WERI-Rb-1 (cell line): ENCODE measurements around the gene RNASE3.
"Not testable (repeated sequence)": the region's sequence is repeated elsewhere in the genome, so short reads cannot be mapped to it uniquely, and the experiment has no call there.

Experiments
- DNase-seq: peaks from one replicate; pipeline ENCODE4 v3.0.0-alpha.2; 2020
- H3K27ac ChIP-seq: fragments of 250-450 bp; sonication (Bioruptor Pico); 2 replicates; pipeline ENCODE4 v1.5.1; 2020; ENCODE audit warnings: mild to moderate bottlenecking, moderate library complexity
- H3K27me3 ChIP-seq: fragments of 250-450 bp; sonication (Bioruptor Pico); 2 replicates; pipeline ENCODE4 v1.5.1; 2021; ENCODE audit warnings: mild to moderate bottlenecking, low read depth, moderate library complexity; ENCODE audit not compliant: insufficient read depth, severe bottlenecking
- H3K36me3 ChIP-seq: fragments of 250-450 bp; sonication (Bioruptor Pico); 2 replicates; pipeline ENCODE4 v1.5.1; 2020; ENCODE audit warnings: mild to moderate bottlenecking, moderate library complexity
- H3K4me3 ChIP-seq: 2 replicates; pipeline ENCODE4 v1.5.1; 2011; ENCODE audit warnings: low read depth, mild to moderate bottlenecking, control low read depth, low read length
- H3K9me3 ChIP-seq: fragments of 250-450 bp; sonication (Bioruptor Pico); 2 replicates; pipeline ENCODE4 v1.5.1; 2021; ENCODE audit warnings: mild to moderate bottlenecking, moderate library complexity; ENCODE audit not compliant: severe bottlenecking
- TF ChIP-seq, protein P1 (sequence below): IDR thresholded peaks from 2 replicates; pipeline ENCODE4 v1.5.1; 2011; ENCODE audit warnings: low read depth, mild to moderate bottlenecking, control low read depth, inconsistent platforms, low read length

RNASE3 gene

GRCh38 chr14:20907214-20907613 lies 16.0 kb downstream of the RNASE3 start:
- TF ChIP-seq, protein P1, sequence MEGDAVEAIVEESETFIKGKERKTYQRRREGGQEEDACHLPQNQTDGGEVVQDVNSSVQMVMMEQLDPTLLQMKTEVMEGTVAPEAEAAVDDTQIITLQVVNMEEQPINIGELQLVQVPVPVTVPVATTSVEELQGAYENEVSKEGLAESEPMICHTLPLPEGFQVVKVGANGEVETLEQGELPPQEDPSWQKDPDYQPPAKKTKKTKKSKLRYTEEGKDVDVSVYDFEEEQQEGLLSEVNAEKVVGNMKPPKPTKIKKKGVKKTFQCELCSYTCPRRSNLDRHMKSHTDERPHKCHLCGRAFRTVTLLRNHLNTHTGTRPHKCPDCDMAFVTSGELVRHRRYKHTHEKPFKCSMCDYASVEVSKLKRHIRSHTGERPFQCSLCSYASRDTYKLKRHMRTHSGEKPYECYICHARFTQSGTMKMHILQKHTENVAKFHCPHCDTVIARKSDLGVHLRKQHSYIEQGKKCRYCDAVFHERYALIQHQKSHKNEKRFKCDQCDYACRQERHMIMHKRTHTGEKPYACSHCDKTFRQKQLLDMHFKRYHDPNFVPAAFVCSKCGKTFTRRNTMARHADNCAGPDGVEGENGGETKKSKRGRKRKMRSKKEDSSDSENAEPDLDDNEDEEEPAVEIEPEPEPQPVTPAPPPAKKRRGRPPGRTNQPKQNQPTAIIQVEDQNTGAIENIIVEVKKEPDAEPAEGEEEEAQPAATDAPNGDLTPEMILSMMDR: no peak
- Histone ChIP-seq H3K27ac (no peak overlapping the region), H3K9me3 (no peaks in the 10 kb centered on the region), H3K27me3 (peaks cover 25% of the 10 kb centered on the region), H3K4me3 (no peak overlapping the region), H3K36me3 (no peaks in the 10 kb centered on the region)
- no peak for DNase-seq

DNA sequence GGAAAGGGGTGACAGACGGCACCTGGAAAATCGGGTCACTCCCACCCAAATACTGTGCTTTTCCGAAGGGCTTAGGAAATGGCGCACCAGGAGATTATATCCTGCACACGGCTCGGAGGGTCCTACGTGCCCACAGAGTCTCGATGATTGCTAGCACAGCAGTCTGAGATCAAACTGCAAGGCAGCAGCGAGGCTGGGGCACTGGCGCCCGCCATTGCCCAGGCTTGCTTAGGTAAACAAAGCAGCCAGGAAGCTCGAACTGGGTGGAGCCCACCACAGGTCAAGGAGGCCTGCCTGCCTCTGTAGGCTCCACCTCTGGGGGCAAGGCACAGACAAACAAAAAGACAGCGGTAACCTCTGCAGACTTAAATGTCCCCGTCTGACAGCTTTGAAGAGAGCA lies 19.6 kb downstream of the RNASE3 start:
- H3K27me3 ChIP-seq: peaks cover 23% of the 10 kb centered on the region
- DNase-seq, H3K36me3 ChIP-seq, H3K4me3 ChIP-seq, H3K9me3 ChIP-seq, H3K27ac ChIP-seq: not testable (repeated sequence)

- H3K27ac ChIP-seq, H3K9me3 ChIP-seq, H3K4me3 ChIP-seq, H3K36me3 ChIP-seq, DNase-seq: not testable (repeated sequence)
- peaks cover 47% of the 10 kb centered on the region for H3K27me3 ChIP-seq
These were observed 28.0 kb downstream of the RNASE3 start for GRCh38 chr14:20919038-20919756.

DNA sequence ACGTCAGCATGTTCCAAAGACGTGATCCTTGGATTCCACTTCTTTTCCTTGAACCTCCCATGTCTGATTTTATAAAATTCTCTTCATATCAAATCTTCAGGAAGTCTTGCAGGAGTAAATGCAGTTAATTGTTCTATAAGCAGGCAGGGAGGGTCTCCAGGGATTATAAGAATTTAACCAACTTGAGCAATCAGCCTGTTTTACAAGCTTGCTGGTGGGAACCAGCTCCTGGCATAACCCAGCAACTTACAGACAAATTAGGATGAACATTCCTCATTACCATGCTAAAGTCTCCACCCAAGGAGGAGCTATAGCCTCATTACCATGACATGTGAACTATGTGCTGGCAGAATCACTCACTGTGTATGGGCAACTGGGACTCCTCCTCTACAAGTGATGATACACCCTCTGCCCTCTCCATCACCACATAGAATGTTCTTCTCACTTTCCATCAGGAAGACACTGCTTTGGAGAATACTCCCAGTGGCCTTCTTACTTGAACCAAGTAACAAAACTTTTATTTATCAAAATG lies 32.6 kb downstream of the RNASE3 start:
- H3K36me3 ChIP-seq, H3K9me3 ChIP-seq, H3K27ac ChIP-seq, DNase-seq, H3K4me3 ChIP-seq: not testable (repeated sequence)
- H3K27me3 ChIP-seq: peaks cover 71% of the 10 kb centered on the region

- DNase-seq: peak; percentile 39
- no peaks in the 10 kb centered on the region for H3K36me3 ChIP-seq
- TF ChIP-seq, protein P1: peak; percentile 79
- H3K27ac ChIP-seq: no peak overlapping the region
- H3K9me3 ChIP-seq: no peaks in the 10 kb centered on the region
- no peak overlapping the region for H3K4me3 ChIP-seq
- peaks cover 58% of the 10 kb centered on the region for H3K27me3 ChIP-seq
These were observed 43.1 kb downstream of the RNASE3 start for GRCh38 chr14:20934148-20934762.

DNA sequence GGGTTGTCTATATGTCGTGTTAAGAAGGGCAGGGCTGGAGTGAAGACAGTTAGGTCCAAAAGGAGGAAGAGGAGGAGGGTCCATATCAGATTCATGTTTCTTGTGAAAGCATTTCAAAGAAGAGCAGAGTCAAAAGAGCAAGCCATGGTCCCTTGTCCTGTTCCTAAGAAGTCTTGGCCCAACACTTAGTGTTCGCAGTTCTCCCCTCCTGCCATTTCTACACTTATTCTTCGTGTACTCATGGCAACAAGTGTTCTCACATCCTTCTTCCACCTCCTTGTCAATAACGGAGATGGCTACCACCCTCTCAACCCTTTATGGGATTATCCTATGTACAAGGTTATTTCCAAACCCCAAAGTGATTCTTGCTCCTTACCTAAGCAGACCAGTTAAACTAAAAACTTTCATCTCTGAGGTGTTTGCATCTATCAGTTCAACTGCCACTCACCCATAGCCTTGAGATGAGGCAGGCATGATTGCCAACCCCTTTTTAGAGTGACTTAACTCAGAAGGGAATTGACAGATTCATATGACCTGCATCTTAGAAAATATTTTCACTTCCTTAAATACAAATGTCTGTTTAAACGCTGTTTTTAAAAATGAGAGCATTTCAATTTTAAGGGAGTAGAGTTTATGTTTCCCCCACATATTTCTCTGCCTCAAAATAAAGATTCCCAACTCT lies 44.3 kb downstream of the RNASE3 start:
- Histone ChIP-seq H3K4me3 (no peak overlapping the region), H3K27ac (no peak overlapping the region), H3K9me3 (no peaks in the 10 kb centered on the region), H3K36me3 (no peaks in the 10 kb centered on the region), H3K27me3 (peaks cover 63% of the 10 kb centered on the region)
- DNase-seq: no peak
- TF ChIP-seq, protein P1: no peak
